ENCODE results near the gene BMAL1. TPM values are rescaled to one million over a fixed set of nuclear protein-coding genes. Genes with fewer than 3 reads are reported as not detected.
"Not testable (repeated sequence)": the region's sequence is repeated elsewhere in the genome, so short reads cannot be mapped to it uniquely, and the experiment has no call there.

BMAL1 gene
- total and polyA plus RNA-seq, 3 experiments from 2014 or later: 25.2 to 29.4 (median 29.2) TPM

DNA sequence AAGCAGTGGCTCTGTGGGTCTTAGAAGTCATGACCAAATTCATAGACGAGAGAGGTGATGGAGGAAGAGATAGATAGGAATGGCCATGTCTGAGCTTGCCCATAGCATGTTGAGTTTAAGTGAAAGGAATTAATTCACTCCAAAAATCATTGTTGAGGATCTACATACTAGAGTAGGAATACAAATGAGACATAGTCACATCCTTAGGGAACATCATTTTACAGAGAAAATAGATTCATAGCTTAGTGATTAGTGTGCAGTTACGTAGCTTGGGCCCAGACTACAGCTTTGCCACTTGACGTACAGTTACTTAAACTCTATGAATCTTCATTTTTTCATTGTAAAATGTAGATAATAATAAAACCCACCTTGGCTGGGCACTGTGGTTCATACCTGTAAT lies 21.4 kb upstream of the BMAL1 start:
- Mint-ChIP-seq H3K4me1 (peaks cover 7 to 16% (median 7%) of the 10 kb centered on the region in 3 donors), H3K9me3 (no peaks in the 10 kb centered on the region), H3K27ac (no peak overlapping the region), H3K4me3 (no peak overlapping the region), H3K27me3 (peaks cover 0 to 2% of the 10 kb centered on the region in 2 donors), H3K36me3 (no peaks in the 10 kb centered on the region)
- no peaks in the 10 kb centered on the region for H3K9me3 ChIP-seq (ENCODE audit: low read length)
- CTCF ChIA-PET: interaction anchor here (1.1 to 1.4 kb wide), 2 partner anchors 11 to 46 kb away, joined by 3 to 4 read pairs; no protein-coding TSS in a partner anchor
- no peaks in the 10 kb centered on the region for H3K36me3 ChIP-seq (ENCODE audit: insufficient read depth, low read length)
- peaks cover 4% of the 10 kb centered on the region for H3K4me1 ChIP-seq (ENCODE audit: insufficient read depth, low read length)
- no peak for DNase-seq
- H3K27ac ChIP-seq (ENCODE audit: low read depth, low read length): no peak overlapping the region
- H3K4me3 ChIP-seq (ENCODE audit: low read length): no peak overlapping the region
- POLR2A ChIA-PET: no interaction called here
- H3K27me3 ChIP-seq (ENCODE audit: insufficient read depth, low read length, poor library complexity, severe bottlenecking): peaks cover 5% of the 10 kb centered on the region

DNA sequence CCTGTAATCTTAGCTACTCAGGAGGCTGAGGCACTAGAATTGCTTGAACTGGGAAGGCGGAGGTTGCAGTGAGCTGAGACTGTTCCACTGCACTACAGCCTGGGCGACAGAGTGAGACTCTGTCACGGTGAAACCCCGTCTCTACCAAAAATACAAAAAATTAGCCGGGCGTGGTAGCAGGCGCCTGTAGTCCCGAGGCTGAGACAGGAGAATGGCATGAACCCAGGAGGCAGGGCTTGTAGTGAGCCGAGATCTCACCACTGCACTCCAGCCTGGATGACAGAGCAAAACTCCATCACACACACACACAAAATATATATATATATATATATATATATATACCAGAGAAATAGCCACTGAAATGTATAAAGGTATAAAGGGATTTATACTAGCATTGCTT lies 19.5 kb upstream of the BMAL1 start:
- H3K9me3 ChIP-seq (ENCODE audit: low read length); DNase-seq; H3K4me3 ChIP-seq (ENCODE audit: low read length); POLR2A ChIA-PET; H3K36me3 Mint-ChIP-seq; H3K9me3 Mint-ChIP-seq; H3K27me3 Mint-ChIP-seq; H3K4me3 Mint-ChIP-seq; H3K36me3 ChIP-seq (ENCODE audit: insufficient read depth, low read length); H3K4me1 ChIP-seq (ENCODE audit: insufficient read depth, low read length); H3K27me3 ChIP-seq (ENCODE audit: insufficient read depth, low read length, poor library complexity, severe bottlenecking); H3K27ac ChIP-seq (ENCODE audit: low read depth, low read length); H3K27ac Mint-ChIP-seq: not testable (repeated sequence)
- H3K4me1 Mint-ChIP-seq: peaks cover 7 to 16% (median 7%) of the 10 kb centered on the region in 3 donors
- CTCF ChIA-PET: interaction anchor here (0.6 to 1.3 kb wide), 4 partner anchors 9 to 80 kb away, joined by 3 to 4 read pairs (median 3); no protein-coding TSS in a partner anchor

DNA sequence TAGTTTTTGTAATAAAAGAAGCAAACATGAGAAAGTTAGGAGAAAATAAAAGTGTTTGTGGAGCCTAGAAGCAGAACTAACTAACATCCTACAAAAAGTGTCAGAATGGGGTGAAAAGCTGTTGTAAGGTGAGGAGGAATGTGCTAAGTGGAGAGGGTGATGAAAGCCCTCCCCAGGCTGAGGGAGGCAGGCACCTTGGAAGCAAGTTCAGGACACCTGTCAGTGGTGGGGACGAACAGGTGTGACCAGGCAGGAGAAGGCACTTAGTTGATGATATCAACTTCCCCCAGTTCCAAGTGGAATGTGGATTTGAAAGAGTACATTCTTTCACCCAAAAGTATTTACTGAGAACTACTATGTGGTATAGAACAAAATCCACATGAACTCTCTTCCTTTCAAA lies 18.7 kb upstream of the BMAL1 start:
- POLR2A ChIA-PET: no interaction called here
- H3K4me1 Mint-ChIP-seq: peaks cover 7 to 16% (median 7%) of the 10 kb centered on the region in 3 donors
- Histone ChIP-seq H3K4me1 (ENCODE audit: insufficient read depth, low read length) (peaks cover 4% of the 10 kb centered on the region), H3K27ac (ENCODE audit: low read depth, low read length) (no peak overlapping the region), H3K9me3 (ENCODE audit: low read length) (no peaks in the 10 kb centered on the region), H3K4me3 (ENCODE audit: low read length) (no peak overlapping the region), H3K27me3 (ENCODE audit: insufficient read depth, low read length, poor library complexity, severe bottlenecking) (no peaks in the 10 kb centered on the region), H3K36me3 (ENCODE audit: insufficient read depth, low read length) (no peaks in the 10 kb centered on the region)
- CTCF ChIA-PET: interaction anchor here (0.6 to 1.2 kb wide), 2 partner anchors 8 to 76 kb away, joined by 3 to 4 read pairs; no protein-coding TSS in a partner anchor
- H3K27ac Mint-ChIP-seq: no peak overlapping the region
- H3K4me3 Mint-ChIP-seq: no peak overlapping the region
- no peak for DNase-seq
- H3K27me3 Mint-ChIP-seq: peaks cover 0 to 2% of the 10 kb centered on the region in 2 donors
- H3K36me3 Mint-ChIP-seq: no peaks in the 10 kb centered on the region
- H3K9me3 Mint-ChIP-seq: no peaks in the 10 kb centered on the region

DNA sequence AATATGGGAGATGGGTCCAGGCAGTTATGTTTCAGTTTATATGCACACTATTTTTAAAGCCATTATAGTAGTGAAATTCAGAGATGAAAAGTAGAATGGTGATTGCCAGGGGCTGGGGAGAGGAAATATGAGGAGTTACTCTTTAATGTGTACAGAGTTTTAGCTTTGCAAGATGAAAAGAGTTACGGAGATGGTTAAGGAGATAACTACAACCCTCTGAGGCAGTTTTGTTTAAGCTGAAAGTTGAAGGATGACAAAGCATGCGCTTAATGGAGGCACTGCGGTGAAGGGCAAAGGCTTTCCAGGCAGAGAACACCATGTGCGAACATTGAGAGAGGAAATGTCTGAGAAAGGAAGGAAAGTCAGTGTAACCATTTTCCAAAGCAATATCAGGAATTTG lies 18.2 kb upstream of the BMAL1 start:
- H3K4me1 Mint-ChIP-seq: peaks cover 7 to 16% (median 7%) of the 10 kb centered on the region in 3 donors
- POLR2A ChIA-PET: no interaction called here

DNA sequence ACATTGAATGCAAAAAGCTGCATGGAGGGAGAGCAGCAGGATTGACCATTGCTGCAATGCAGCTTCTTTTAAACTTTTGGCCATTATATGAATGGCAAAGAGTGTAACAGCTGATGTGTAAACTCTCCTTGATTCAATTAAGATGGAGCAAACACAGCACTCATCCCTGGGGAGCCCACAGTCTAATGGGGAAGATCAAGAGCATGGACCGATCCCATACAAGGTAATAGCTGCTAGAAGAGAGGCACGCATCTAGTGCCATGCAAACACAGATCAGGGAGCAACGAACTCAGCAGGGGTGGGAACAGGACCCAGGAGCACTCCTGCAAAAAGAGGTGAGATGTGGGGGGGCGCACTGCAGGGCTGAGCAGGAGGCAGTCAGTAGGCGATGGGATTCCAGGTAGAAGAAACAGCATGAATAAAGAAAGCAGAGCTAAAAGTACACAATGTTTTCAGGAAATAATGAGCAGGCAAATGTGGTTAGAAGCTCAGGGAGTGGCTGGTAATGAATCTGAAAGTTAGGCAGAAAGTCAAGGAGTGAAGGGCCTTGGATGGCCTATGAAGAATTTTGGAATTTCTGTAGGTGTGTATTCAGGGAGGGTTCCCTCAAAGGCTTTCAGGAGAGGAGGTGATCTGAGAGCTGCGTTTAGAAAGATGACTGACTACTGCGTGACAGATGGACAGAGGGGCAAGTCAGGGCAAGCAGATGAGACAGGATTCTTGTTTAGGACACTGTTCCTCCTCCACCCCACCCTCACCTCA lies 17.2 kb upstream of the BMAL1 start:
- H3K4me1 Mint-ChIP-seq: peaks cover 7 to 16% (median 7%) of the 10 kb centered on the region in 3 donors
- H3K9me3 Mint-ChIP-seq: no peaks in the 10 kb centered on the region
- ChIA-PET CTCF (no interaction called here), POLR2A (no interaction called here)
- Histone ChIP-seq H3K27me3 (ENCODE audit: insufficient read depth, low read length, poor library complexity, severe bottlenecking) (no peaks in the 10 kb centered on the region), H3K36me3 (ENCODE audit: insufficient read depth, low read length) (no peaks in the 10 kb centered on the region), H3K9me3 (ENCODE audit: low read length) (no peaks in the 10 kb centered on the region), H3K27ac (ENCODE audit: low read depth, low read length) (no peak overlapping the region), H3K4me3 (ENCODE audit: low read length) (no peak overlapping the region), H3K4me1 (ENCODE audit: insufficient read depth, low read length) (peaks cover 4% of the 10 kb centered on the region)
- H3K27ac Mint-ChIP-seq: peak overlapping the region in 2 of 8 donors; percentile 10 to 20
- no peak overlapping the region for H3K4me3 Mint-ChIP-seq
- no peak for DNase-seq
- H3K36me3 Mint-ChIP-seq: no peaks in the 10 kb centered on the region
- peaks cover 2 to 4% of the 10 kb centered on the region in 2 donors for H3K27me3 Mint-ChIP-seq

More for the DNA sequence above, 18.2 kb upstream of the BMAL1 start:
- DNase-seq: no peak
- Mint-ChIP-seq H3K9me3 (no peaks in the 10 kb centered on the region), H3K27me3 (peaks cover 0 to 2% of the 10 kb centered on the region in 2 donors), H3K36me3 (no peaks in the 10 kb centered on the region), H3K27ac (no peak overlapping the region), H3K4me3 (peak overlapping the region in 2 of 7 donors; percentile 12 to 46)
- Histone ChIP-seq H3K27me3 (ENCODE audit: insufficient read depth, low read length, poor library complexity, severe bottlenecking) (no peaks in the 10 kb centered on the region), H3K4me3 (ENCODE audit: low read length) (no peak overlapping the region), H3K27ac (ENCODE audit: low read depth, low read length) (no peak overlapping the region), H3K36me3 (ENCODE audit: insufficient read depth, low read length) (no peaks in the 10 kb centered on the region), H3K4me1 (ENCODE audit: insufficient read depth, low read length) (peaks cover 4% of the 10 kb centered on the region), H3K9me3 (ENCODE audit: low read length) (no peaks in the 10 kb centered on the region)
- CTCF ChIA-PET: no interaction called here

DNA sequence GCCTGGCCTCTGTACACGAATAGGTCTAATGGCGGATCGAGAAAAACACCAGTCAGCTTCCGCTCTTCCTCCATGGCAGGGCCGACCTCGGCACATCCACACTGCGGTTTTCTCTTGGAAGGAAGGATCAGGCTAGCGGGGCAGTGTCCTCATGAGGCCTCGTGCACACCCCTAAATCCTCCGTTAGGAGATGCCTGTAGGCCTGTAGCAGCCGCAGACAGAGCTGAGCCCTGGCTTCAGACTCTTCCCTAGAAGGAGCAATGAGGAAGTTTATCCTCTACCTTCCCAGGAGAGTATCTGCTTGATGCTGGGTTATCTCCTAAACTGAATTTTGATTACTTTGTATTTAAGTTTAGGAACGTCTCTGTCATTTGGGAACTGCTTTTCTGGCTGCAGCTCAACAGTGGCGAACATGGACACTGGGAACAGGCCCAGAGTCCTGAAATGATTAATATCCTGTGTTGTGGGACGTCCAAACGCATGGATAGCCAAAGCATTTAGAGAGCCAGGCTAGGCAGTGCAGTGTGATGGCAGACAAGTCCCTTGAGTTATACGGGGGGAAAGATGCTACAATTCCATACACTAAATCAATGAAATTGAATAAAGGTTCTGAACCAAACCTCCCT lies 16.5 kb upstream of the BMAL1 start:
- ChIA-PET POLR2A (no interaction called here), CTCF (interaction anchor here (0.7 to 1.1 kb wide), 2 partner anchors 19 to 26 kb away, joined by 3 read pairs; no protein-coding TSS in a partner anchor)
- Mint-ChIP-seq H3K9me3 (no peaks in the 10 kb centered on the region), H3K4me3 (no peak overlapping the region), H3K27ac (no peak overlapping the region), H3K4me1 (peaks cover 7 to 16% (median 7%) of the 10 kb centered on the region in 3 donors), H3K36me3 (no peaks in the 10 kb centered on the region), H3K27me3 (peaks cover 4 to 6% of the 10 kb centered on the region in 2 donors)
- no peak for DNase-seq
- H3K36me3 ChIP-seq (ENCODE audit: insufficient read depth, low read length): no peaks in the 10 kb centered on the region
- H3K4me3 ChIP-seq (ENCODE audit: low read length): no peak overlapping the region
- no peaks in the 10 kb centered on the region for H3K27me3 ChIP-seq (ENCODE audit: insufficient read depth, low read length, poor library complexity, severe bottlenecking)
- H3K27ac ChIP-seq (ENCODE audit: low read depth, low read length): no peak overlapping the region
- peaks cover 4% of the 10 kb centered on the region for H3K4me1 ChIP-seq (ENCODE audit: insufficient read depth, low read length)
- H3K9me3 ChIP-seq (ENCODE audit: low read length): no peaks in the 10 kb centered on the region

DNA sequence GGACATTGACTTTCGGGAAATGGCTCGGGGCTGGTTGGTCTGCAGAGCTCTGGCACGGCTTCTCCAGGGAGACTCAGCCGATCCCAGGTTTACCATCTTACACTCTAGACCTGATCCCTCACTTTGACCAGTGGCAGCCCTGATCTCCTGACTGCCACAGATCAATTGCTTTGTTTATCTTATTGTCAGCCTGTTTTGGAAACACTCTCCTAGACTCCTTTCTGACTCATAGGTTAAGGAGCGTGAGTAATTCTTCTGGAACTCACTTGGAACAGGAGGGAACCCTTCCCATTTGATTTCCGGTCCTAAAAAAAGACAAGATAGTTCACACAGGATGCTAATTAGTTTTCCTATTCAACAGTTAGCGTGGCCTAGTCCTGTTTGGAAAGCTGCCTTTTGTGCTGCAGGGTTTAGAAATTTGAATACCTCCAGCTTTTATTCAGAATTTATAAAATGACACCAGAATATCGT lies 16.0 kb upstream of the BMAL1 start:
- Mint-ChIP-seq H3K4me3 (no peak overlapping the region), H3K9me3 (no peaks in the 10 kb centered on the region), H3K27me3 (peaks cover 6 to 8% of the 10 kb centered on the region in 2 donors), H3K36me3 (no peaks in the 10 kb centered on the region), H3K27ac (no peak overlapping the region), H3K4me1 (peaks cover 7 to 16% (median 7%) of the 10 kb centered on the region in 3 donors)
- H3K4me1 ChIP-seq (ENCODE audit: insufficient read depth, low read length): peaks cover 4% of the 10 kb centered on the region
- H3K36me3 ChIP-seq (ENCODE audit: insufficient read depth, low read length): no peaks in the 10 kb centered on the region
- no peak overlapping the region for H3K4me3 ChIP-seq (ENCODE audit: low read length)
- DNase-seq: no peak
- no peak overlapping the region for H3K27ac ChIP-seq (ENCODE audit: low read depth, low read length)
- no peaks in the 10 kb centered on the region for H3K9me3 ChIP-seq (ENCODE audit: low read length)
- ChIA-PET POLR2A (no interaction called here), CTCF (interaction anchor here (0.7 to 1.1 kb wide), 2 partner anchors 18 to 25 kb away, joined by 3 read pairs; no protein-coding TSS in a partner anchor)
- H3K27me3 ChIP-seq (ENCODE audit: insufficient read depth, low read length, poor library complexity, severe bottlenecking): no peaks in the 10 kb centered on the region

DNA sequence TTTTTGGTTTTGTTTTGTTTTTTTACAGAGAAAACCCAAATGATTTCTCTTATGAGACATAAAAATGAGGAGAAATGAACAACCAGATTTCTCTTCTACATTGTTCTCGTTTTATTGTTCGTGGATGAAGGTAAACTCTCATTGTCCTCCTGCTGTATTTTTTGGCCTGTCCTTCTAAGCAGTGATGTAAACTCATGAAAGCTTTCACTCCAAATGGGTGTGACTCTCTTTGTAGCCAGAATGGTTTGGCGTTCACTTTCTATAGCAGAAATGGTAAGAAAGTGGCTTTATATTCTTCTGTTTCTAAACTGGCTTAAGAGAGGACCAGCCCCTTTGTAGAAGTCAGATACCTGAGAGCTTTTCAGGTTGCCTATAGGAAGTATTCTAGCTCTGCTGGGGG lies 15.5 kb upstream of the BMAL1 start:
- ChIA-PET CTCF (interaction anchor here (0.6 to 1.1 kb wide), 2 partner anchors 8 to 18 kb away, joined by 3 read pairs; no protein-coding TSS in a partner anchor), POLR2A (no interaction called here)
- Histone ChIP-seq H3K27me3 (ENCODE audit: insufficient read depth, low read length, poor library complexity, severe bottlenecking) (no peaks in the 10 kb centered on the region), H3K27ac (ENCODE audit: low read depth, low read length) (no peak overlapping the region), H3K9me3 (ENCODE audit: low read length) (no peaks in the 10 kb centered on the region), H3K36me3 (ENCODE audit: insufficient read depth, low read length) (no peaks in the 10 kb centered on the region), H3K4me3 (ENCODE audit: low read length) (no peak overlapping the region), H3K4me1 (ENCODE audit: insufficient read depth, low read length) (peaks cover 4% of the 10 kb centered on the region)
- peaks cover 8 to 10% of the 10 kb centered on the region in 2 donors for H3K27me3 Mint-ChIP-seq
- H3K27ac Mint-ChIP-seq: no peak overlapping the region
- DNase-seq: no peak
- no peak overlapping the region for H3K4me3 Mint-ChIP-seq
- H3K36me3 Mint-ChIP-seq: no peaks in the 10 kb centered on the region
- H3K9me3 Mint-ChIP-seq: no peaks in the 10 kb centered on the region
- peaks cover 7 to 16% (median 7%) of the 10 kb centered on the region in 3 donors for H3K4me1 Mint-ChIP-seq
